ENCODE data around the gene ARHGAP24.

DNA sequence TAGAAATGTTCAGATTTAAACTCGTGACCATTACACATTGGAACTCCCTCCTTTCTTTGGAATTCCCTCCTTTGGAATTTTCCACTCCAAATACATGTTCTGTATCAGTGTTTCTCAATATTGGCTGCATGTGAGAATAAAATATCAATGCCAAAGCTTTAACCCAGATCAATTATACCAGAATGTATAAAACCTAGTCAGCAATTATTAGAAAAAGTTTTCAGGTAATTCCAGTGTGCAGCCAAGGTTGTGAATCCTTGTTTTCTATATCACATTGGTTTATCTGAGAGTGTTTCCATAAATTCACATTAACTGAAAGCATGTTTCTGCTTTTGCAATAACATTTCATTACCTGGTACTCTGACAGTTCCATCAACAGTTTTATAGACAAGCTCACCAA lies 490.6 kb downstream of the ARHGAP24 start:
- TF ChIP-seq EP300 (IDR thresholded peaks at IDR 0.05) (no peak), POLR2A (IDR thresholded peaks at IDR 0.05) (no peak)
- TF ChIP-seq, protein P1, sequence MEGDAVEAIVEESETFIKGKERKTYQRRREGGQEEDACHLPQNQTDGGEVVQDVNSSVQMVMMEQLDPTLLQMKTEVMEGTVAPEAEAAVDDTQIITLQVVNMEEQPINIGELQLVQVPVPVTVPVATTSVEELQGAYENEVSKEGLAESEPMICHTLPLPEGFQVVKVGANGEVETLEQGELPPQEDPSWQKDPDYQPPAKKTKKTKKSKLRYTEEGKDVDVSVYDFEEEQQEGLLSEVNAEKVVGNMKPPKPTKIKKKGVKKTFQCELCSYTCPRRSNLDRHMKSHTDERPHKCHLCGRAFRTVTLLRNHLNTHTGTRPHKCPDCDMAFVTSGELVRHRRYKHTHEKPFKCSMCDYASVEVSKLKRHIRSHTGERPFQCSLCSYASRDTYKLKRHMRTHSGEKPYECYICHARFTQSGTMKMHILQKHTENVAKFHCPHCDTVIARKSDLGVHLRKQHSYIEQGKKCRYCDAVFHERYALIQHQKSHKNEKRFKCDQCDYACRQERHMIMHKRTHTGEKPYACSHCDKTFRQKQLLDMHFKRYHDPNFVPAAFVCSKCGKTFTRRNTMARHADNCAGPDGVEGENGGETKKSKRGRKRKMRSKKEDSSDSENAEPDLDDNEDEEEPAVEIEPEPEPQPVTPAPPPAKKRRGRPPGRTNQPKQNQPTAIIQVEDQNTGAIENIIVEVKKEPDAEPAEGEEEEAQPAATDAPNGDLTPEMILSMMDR (IDR thresholded peaks at IDR 0.05): no peak

Measured in ovary (tissue), 3 donors.